HFF-Myc (cell line): ENCODE results near the gene KCNQ1.

Source experiments
- DNase-seq: peaks from one replicate; pipeline ENCODE4 v3.0.0-alpha.2; 2011; ENCODE audit warnings: low read depth; ENCODE audit errors: extremely low read depth
- H3K4me3 ChIP-seq: replicated peaks from 2 replicates; pipeline ENCODE4 v1.5.1; 2011; ENCODE audit warnings: low read depth, mild to moderate bottlenecking, control low read depth, low read length
- CTCF ChIP-seq: IDR thresholded peaks from 2 replicates; pipeline ENCODE4 v1.5.1; 2012; ENCODE audit warnings: mild to moderate bottlenecking, low read depth, low read length, control low read depth; ENCODE audit errors: missing control alignments

KCNQ1 gene

GRCh38 chr11:2817431-2817830 is 372.6 kb downstream of the KCNQ1 start:
- no peak for TF ChIP-seq CTCF

DNA sequence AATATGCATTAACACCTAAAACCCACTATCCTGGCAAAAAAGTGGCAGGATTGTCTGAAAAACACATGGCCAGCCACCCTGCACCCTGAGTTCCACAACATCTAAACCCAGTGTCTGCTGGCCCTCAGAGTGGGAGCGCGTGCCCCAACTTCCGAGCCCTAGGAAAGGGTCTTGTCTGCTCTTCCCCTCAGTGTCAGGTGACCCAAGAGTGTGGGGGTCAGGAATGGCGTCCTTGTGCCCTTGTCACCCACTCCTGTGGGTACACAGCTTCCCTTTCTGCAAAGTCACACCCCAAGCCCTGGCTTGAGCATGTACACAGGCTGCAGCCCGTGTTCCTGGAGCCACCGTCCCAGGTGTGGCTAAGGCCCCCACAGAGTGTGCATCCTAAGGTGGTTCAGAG is 373.2 kb downstream of the KCNQ1 start:
- DNase-seq, result no peak
- no peak overlapping the region for H3K4me3 ChIP-seq
- no peak for TF ChIP-seq CTCF

More at GRCh38 chr11:2817431-2817830, 372.6 kb downstream of the KCNQ1 start:
- no peak for DNase-seq
- H3K4me3 ChIP-seq, result no peak overlapping the region

DNA sequence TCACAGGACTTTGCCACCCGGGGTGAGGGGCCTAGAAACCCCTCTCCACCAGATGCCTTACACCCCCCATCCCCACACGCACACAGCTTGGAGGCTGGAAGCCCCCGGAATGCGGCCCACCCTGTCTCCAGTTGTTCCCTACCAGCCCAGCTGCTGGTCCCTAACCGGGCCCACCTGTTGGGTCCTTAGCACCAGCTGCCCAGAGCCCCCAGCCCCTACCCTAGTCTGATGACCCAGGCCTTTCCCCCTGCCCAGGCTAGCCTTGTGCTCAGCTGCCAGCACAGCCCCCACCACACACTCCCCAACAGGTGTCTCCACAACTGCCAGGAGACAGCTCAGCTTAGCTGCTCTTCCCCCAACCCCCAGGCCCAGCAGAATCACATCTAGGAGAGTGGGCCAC is 373.7 kb downstream of the KCNQ1 start:
- no peak overlapping the region for H3K4me3 ChIP-seq
- TF ChIP-seq CTCF, result no peak
- no peak for DNase-seq

DNA sequence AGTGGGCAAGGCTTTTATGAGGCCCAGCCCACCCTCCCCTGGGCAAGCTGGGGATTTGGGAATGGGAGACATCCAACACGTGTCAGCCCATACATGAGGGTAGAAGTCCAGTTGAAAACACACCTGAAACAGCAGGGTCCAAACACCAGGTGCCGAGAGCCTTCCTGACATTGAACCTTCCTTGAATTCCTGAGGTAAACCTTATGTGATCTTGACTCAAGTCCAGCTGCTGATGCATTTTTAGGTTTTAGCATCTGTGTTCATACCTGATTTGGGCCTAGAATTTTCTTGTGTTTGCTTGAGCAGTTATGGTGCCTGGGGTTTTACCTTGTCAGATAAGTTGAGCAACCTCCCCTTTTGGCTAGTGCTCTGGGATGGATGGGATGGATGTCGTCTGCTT is 374.5 kb downstream of the KCNQ1 start:
- no peak overlapping the region for H3K4me3 ChIP-seq
- no peak for TF ChIP-seq CTCF
- no peak for DNase-seq

GRCh38 chr11:2820976-2821375 is 376.2 kb downstream of the KCNQ1 start:
- no peak overlapping the region for H3K4me3 ChIP-seq
- TF ChIP-seq CTCF, result no peak
- no peak for DNase-seq

DNA sequence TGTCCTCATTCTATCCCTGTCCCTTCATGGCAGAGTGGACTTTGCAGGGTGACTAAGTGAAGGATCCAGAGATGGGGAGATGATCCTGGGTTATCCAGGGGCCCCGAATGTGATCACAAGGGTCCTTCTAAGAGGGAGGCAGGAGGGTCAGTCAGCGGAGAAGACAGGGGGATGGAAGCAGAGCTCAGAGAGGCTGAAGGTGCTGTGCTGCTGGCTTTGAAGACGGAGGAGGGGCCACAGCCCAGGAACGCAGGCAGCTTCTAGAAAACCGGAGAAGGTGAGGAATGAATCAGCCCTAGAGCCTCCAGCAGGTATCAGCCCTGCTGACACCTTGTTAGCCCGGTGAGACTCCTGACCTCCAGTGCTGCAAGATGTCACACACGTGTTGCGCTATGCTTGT is 377.1 kb downstream of the KCNQ1 start:
- no peak for TF ChIP-seq CTCF
- no peak overlapping the region for H3K4me3 ChIP-seq
- DNase-seq, result no peak

GRCh38 chr11:2824851-2825250 is 380.0 kb downstream of the KCNQ1 start:
- no peak for DNase-seq
- H3K4me3 ChIP-seq, result no peak overlapping the region
- TF ChIP-seq CTCF, result no peak
